NCI-H345 (cell line): ENCODE data around the gene TENT5C.
A peak's percentile ranks its signal among the peaks of the same experiment; 100 is the strongest.

ENCODE experiments used
- DNase-seq: peaks from one replicate; lab custom pipeline; 2025; lab: John Stamatoyannopoulos, UW

The TENT5C gene

GRCh38 chr1:117636637-117637425 lies 31.0 kb downstream of the TENT5C start:
- no peak for DNase-seq

- DNase-seq, result no peak
Observed at GRCh38 chr1:117638141-117638540, 32.3 kb downstream of the TENT5C start.

- peak; percentile 56 for DNase-seq
Observed at GRCh38 chr1:117638759-117639158, 32.9 kb downstream of the TENT5C start.

- DNase-seq, result no peak
Observed at GRCh38 chr1:117639741-117640140, 33.9 kb downstream of the TENT5C start.

- no peak for DNase-seq
Observed at GRCh38 chr1:117641536-117641935, 35.7 kb downstream of the TENT5C start.

- no peak for DNase-seq
Observed at GRCh38 chr1:117642963-117643362, 37.1 kb downstream of the TENT5C start.

- no peak for DNase-seq
Observed at GRCh38 chr1:117643601-117644000, 37.8 kb downstream of the TENT5C start.

- no peak for DNase-seq
Observed at GRCh38 chr1:117644696-117645311, 39.0 kb downstream of the TENT5C start.

GRCh38 chr1:117645343-117645742 lies 39.5 kb downstream of the TENT5C start:
- DNase-seq, result no peak

GRCh38 chr1:117646007-117646811 lies 40.4 kb downstream of the TENT5C start:
- no peak for DNase-seq

- no peak for DNase-seq
Observed at GRCh38 chr1:117646956-117647355, 41.1 kb downstream of the TENT5C start.

- no peak for DNase-seq
Observed at GRCh38 chr1:117648015-117648414, 42.2 kb downstream of the TENT5C start.

GRCh38 chr1:117650840-117651568 lies 45.2 kb downstream of the TENT5C start:
- DNase-seq, result no peak

- no peak for DNase-seq
Observed at GRCh38 chr1:117651616-117652015, 45.8 kb downstream of the TENT5C start.

GRCh38 chr1:117652421-117652820 lies 46.6 kb downstream of the TENT5C start:
- DNase-seq, result no peak

- DNase-seq, result no peak
Observed at GRCh38 chr1:117653195-117653594, 47.3 kb downstream of the TENT5C start.

- peak; percentile 6 for DNase-seq
Observed at GRCh38 chr1:117653732-117654492, 48.1 kb downstream of the TENT5C start.

- DNase-seq, result no peak
Observed at GRCh38 chr1:117654493-117655219, 48.8 kb downstream of the TENT5C start.

- DNase-seq, result no peak
Observed at GRCh38 chr1:117655220-117655577, 49.4 kb downstream of the TENT5C start.

- no peak for DNase-seq
Observed at GRCh38 chr1:117656202-117656641, 50.4 kb downstream of the TENT5C start.

- no peak for DNase-seq
Observed at GRCh38 chr1:117657031-117657430, 51.2 kb downstream of the TENT5C start.
